Stomach smooth muscle (tissue), 2 donors: ENCODE results near the gene DNAH14.
"Not testable (repeated sequence)": the region's sequence is repeated elsewhere in the genome, so short reads cannot be mapped to it uniquely, and the experiment has no call there.

Source experiments
- H3K27ac ChIP-seq: one replicate; pipeline ENCODE4 v1.7.0; 2013; ENCODE audit warnings: mild to moderate bottlenecking, low read length, inconsistent platforms
- H3K27me3 ChIP-seq, 2 donors: one replicate each; pipeline ENCODE4 v1.7.0; 2013; ENCODE audit warnings: low read length in 2 of 2; ENCODE audit not compliant: insufficient read depth in 2 of 2, control insufficient read depth in 1 of 2
- H3K36me3 ChIP-seq, 2 donors: one replicate each; pipeline ENCODE4 v1.7.0; 2013; ENCODE audit warnings: low read length in 2 of 2; ENCODE audit not compliant: control insufficient read depth in 2 of 2, insufficient read depth in 2 of 2
- H3K4me1 ChIP-seq: one replicate; pipeline ENCODE4 v1.7.0; 2013; ENCODE audit warnings: low read length; ENCODE audit not compliant: control insufficient read depth, insufficient read depth
- H3K4me3 ChIP-seq, 2 donors: one replicate each; pipeline ENCODE4 v1.7.0; 2013; ENCODE audit warnings: low read length in 2 of 2
- H3K9ac ChIP-seq, 2 donors: one replicate each; pipeline ENCODE4 v1.7.0; 2013; ENCODE audit warnings: low read length in 2 of 2, mild to moderate bottlenecking in 1 of 2
- H3K9me3 ChIP-seq, 2 donors: one replicate each; pipeline ENCODE4 v1.7.0; 2013; ENCODE audit warnings: low read length in 2 of 2; ENCODE audit not compliant: control insufficient read depth in 2 of 2
- donor health status: healthy.
- donor health status: Pancreatic carcinoma.

DNAH14 gene

DNA sequence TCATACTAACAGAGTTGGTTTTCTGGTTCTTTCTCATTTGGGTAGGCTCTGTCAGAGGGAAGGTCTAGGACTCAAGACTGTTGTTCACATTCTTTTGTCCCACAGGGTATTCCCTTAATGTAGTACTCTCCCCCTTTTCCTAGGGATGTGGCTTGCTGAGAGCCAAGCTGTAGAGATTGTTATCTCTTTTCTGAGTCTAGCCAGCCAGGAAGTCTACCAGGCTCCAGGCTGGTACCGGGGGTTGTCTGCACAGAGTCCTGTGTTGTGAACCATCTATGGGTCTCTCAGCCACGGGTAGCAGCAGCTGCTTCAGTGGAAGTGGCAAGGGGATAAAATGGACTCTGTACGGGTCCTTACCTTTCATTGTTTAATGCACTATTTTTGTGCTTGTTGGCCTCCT, 272.0 kb downstream of the DNAH14 start:
- Histone ChIP-seq H3K36me3 (no peaks in the 10 kb centered on the region), H3K27ac (no peak overlapping the region), H3K4me1 (no peaks in the 10 kb centered on the region), H3K9me3 (peaks cover 0 to 3% of the 10 kb centered on the region in 2 donors), H3K4me3 (no peak overlapping the region), H3K9ac (no peak overlapping the region), H3K27me3 (no peaks in the 10 kb centered on the region)

DNA sequence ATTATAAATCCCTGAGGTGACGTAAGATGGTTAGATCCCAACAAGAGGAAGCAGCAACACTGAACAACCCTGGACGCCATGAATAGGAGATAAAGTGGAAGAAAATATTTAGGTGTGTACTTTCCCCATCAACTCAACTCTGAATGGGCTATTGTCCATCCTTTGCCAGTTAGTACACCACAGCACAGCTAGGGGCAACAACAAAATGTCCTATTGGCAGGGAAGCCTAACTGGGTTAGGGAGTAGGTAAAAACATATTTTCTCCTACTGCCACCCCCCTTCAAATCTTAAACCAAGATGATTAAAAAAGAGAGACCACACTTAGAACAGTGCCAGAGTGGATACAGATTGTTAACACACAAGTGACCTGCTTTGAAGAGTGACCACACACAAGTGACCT, 278.3 kb downstream of the DNAH14 start:
- no peaks in the 10 kb centered on the region for H3K36me3 ChIP-seq
- H3K4me1 ChIP-seq: no peaks in the 10 kb centered on the region
- H3K4me3 ChIP-seq: no peak overlapping the region
- H3K27ac ChIP-seq: no peak overlapping the region
- H3K27me3 ChIP-seq: no peaks in the 10 kb centered on the region
- H3K9me3 ChIP-seq: peaks cover 2 to 3% of the 10 kb centered on the region in 2 donors
- H3K9ac ChIP-seq: no peak overlapping the region

DNA sequence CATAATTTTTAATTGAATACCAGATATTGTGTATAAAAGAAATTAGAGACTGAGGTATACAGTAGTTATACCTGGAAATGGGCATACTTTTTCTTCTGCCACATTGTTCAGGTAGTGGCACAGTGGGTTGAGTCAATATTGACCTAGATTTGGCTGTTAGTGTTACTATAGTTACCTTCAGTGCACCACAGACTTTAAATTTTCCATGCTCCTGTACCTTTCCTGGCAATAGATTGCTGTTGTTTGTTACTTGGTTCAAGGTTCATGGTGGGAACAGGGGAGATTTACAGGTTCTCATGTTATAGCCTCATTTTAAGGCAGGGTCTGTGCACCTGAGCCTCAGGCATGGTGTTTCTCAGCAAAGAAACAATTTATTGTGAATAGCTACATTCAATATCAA, 279.7 kb downstream of the DNAH14 start:
- H3K9ac ChIP-seq: no peak overlapping the region
- H3K27me3 ChIP-seq: no peaks in the 10 kb centered on the region
- H3K4me3 ChIP-seq: no peak overlapping the region
- no peaks in the 10 kb centered on the region for H3K4me1 ChIP-seq
- H3K36me3 ChIP-seq: no peaks in the 10 kb centered on the region
- H3K9me3 ChIP-seq: peaks cover 2 to 3% of the 10 kb centered on the region in 2 donors
- no peak overlapping the region for H3K27ac ChIP-seq

DNA sequence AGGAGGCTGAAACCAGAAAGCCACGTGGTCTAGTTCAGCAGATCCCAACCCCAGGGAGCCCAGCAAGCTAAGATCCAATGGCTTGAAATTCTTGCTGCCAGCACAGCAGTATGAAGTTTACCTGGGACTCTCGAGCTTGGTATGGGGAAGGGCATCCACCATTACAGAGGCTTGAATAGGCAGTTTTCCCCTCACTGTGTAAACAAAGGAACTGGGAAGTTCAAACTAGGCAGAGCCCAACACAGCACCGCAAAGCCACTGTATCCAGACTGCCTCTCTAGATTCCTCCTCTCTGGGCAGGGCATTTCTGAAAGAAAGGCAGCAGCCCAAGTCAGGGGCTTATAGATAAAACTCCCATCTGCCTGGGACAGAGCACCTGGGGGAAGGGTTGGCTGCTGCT, 280.7 kb downstream of the DNAH14 start:
- not testable (repeated sequence) for H3K9ac ChIP-seq, H3K4me3 ChIP-seq, H3K4me1 ChIP-seq, H3K36me3 ChIP-seq, H3K27me3 ChIP-seq, H3K9me3 ChIP-seq, H3K27ac ChIP-seq

DNA sequence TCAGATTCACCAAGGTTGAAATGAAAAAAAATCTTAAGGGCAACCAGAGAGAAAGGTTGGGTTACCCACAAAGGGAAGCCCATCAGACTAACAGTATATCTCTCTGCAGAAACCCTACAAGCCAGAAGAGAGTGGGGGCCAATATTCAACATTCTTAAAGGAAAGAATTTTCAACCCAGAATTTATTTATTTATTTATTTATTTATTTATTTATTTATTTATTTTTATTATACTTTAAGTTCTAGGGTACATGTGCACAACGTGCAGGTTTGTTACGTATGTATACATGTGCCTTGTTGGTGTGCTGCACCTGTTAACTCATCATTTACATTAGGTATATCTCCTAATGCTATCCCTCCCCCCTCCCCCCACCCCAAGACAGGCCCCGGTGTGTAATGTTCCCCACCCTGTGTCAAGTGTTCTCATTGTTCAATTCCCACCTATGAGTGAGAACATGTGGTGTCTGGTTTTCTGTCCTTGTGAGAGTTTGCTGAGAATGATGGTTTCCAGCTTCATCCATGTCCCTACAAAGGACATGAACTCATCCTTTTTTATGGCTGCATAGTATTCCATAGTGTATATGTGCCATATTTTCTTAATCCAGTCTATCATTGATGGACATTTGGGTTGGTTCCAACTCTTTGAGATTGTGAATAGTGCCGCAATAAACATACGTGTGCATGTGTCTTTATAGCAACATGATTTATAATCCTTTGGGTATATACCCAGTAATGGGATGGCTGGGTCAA, 282.4 kb downstream of the DNAH14 start:
- not testable (repeated sequence) for H3K27ac ChIP-seq, H3K36me3 ChIP-seq, H3K27me3 ChIP-seq, H3K9ac ChIP-seq, H3K4me1 ChIP-seq, H3K4me3 ChIP-seq, H3K9me3 ChIP-seq

DNA sequence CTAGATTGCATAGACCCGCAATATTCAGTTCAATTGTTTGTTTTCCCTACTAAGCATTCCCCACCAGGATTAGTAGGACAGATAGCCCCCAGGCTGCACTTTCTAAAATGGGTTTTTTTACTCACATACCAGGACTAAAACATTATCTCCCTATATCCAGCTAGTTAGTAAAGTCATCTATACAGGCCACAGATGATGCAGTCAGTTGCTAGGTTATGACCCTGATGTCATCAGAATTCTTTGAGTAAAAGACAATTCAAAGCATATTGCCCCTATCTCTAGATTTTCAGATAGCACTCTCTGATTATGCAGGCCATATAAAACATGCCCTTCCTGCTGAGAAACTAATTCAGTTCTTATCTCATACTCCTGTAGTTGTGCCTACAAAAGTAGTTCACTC, 294.8 kb downstream of the DNAH14 start:
- Histone ChIP-seq H3K27ac (no peak overlapping the region), H3K9me3 (no peaks in the 10 kb centered on the region), H3K36me3 (no peaks in the 10 kb centered on the region), H3K9ac (no peak overlapping the region), H3K4me1 (no peaks in the 10 kb centered on the region), H3K27me3 (no peaks in the 10 kb centered on the region), H3K4me3 (no peak overlapping the region)

DNA sequence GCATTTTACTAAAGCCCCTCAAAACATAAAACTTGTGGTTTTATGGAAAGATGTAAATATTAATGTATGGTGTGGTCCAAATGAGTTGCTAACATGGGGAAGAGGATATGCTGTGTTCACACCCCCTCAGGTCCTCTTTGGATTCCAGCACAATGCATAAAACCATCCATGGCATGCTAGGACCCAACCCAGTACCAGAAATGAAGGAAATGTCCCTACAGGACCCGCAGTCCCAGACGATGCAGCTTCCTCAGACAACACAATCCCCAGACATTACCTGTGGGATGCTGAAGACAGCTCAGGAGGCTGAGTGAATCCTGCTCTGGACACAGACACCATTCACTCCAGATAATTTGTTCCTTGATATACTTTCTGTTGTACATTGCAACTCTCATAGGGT, 296.2 kb downstream of the DNAH14 start:
- Histone ChIP-seq H3K27ac (no peak overlapping the region), H3K9me3 (no peaks in the 10 kb centered on the region), H3K36me3 (no peaks in the 10 kb centered on the region), H3K9ac (no peak overlapping the region), H3K27me3 (no peaks in the 10 kb centered on the region), H3K4me3 (no peak overlapping the region), H3K4me1 (no peaks in the 10 kb centered on the region)

DNA sequence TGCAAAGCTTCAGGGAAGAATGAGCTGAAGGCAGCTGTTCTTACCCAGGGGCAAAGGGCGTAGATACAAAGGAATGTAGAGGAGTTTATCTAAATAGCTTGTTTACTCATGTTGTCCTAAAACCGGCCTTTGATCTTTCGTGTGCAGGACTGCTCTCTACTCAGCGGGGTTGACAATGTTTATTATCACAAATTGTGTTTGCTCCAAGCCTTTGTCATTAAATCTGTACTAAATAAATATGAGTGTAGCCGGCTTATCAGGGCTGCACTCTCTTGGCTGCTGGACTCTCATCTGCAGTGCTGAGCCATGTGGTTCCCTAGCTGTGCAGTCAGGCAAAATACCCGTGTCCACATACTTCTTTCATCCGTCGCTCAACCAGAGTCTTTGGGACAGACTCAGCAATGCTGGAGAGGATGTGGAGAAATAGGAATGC, 299.4 kb downstream of the DNAH14 start:
- no peak overlapping the region for H3K9ac ChIP-seq
- no peak overlapping the region for H3K4me3 ChIP-seq
- no peaks in the 10 kb centered on the region for H3K36me3 ChIP-seq
- peaks cover 0 to 3% of the 10 kb centered on the region in 2 donors for H3K9me3 ChIP-seq
- H3K27me3 ChIP-seq: no peaks in the 10 kb centered on the region
- no peak overlapping the region for H3K27ac ChIP-seq
- no peaks in the 10 kb centered on the region for H3K4me1 ChIP-seq

DNA sequence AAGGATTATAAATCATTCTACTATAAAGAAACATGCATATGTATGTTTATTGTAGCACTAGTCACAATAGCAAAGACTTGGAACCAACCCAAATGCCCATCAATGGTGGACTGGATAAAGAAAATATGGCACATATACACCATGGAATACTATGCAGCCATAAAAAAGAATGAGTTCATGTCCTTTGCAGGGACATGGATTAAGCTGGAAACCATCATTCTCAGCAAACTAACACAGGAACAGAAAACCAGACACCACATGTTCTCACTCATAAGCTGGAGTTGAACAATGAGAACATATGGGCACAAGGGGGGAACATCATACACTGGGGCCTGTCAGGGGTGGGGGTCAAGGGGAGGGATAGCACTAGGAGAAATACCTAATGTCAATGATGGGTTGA, 300.0 kb downstream of the DNAH14 start:
- not testable (repeated sequence) for H3K4me3 ChIP-seq, H3K27me3 ChIP-seq, H3K9ac ChIP-seq, H3K36me3 ChIP-seq, H3K27ac ChIP-seq, H3K9me3 ChIP-seq, H3K4me1 ChIP-seq

DNA sequence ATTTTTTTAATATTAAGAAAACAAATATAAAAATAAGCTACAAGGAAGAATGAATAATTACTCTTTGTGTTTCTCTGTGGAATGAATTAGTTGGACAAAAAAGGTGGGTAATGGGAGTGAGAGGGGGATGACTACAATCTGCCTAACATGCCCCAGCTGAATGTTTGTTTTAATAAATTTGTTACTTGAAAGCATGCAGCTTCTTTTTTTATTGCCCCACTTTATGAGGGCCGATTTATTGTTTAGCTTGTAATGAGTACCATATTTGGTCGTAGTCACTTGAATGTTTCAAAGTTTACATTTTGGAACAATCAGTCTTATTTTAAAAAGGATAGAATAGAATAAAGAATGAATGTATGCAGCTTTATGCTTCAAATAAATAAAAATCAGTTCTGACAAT, 301.0 kb downstream of the DNAH14 start:
- no peak overlapping the region for H3K27ac ChIP-seq
- H3K36me3 ChIP-seq: no peaks in the 10 kb centered on the region
- no peak overlapping the region for H3K9ac ChIP-seq
- peaks cover 0 to 3% of the 10 kb centered on the region in 2 donors for H3K9me3 ChIP-seq
- no peaks in the 10 kb centered on the region for H3K4me1 ChIP-seq
- no peak overlapping the region for H3K4me3 ChIP-seq
- no peaks in the 10 kb centered on the region for H3K27me3 ChIP-seq

DNA sequence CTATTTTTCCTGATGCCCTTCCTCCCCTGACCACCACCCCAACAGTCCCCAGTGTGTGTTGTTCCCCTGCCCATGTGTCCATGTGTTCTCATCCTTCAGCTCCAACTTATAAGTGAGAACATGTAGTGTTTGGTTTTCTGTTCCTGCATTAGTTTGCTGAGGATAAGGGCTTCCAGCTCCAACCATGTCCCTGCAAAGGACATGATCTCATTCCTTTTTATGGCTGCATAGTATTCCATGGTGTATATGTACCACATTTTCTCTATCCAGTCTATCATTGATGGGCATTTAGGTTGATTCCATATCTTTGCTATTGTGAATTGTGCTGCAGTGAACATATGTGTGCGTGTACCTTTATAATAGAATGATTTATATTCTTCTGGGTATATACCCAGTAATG, 303.5 kb downstream of the DNAH14 start:
- not testable (repeated sequence) for H3K27me3 ChIP-seq, H3K4me3 ChIP-seq, H3K36me3 ChIP-seq, H3K9ac ChIP-seq, H3K4me1 ChIP-seq, H3K27ac ChIP-seq, H3K9me3 ChIP-seq
